Fibroblast of lung (primary cell): ENCODE measurements around the gene TMEM171.

ENCODE experiments used
- EZH2 ChIP-seq: IDR thresholded peaks from 2 replicates; pipeline ENCODE4 v1.5.1; 2012; ENCODE audit warnings: low read length, control low read depth, mild to moderate bottlenecking; ENCODE audit errors: missing control alignments
- TF ChIP-seq, protein P1 (sequence below), 2 donors: IDR thresholded peaks in 1 of 2; conservative IDR thresholded peaks in 1 of 2; 1 replicate in 1 of 2; 2 replicates in 1 of 2; pipeline ENCODE4 v1.5.1; 2011 to 2012; ENCODE audit warnings: low read length in 2 of 2, control low read depth in 1 of 2, inconsistent platforms in 1 of 2, low read depth in 1 of 2, mild to moderate bottlenecking in 1 of 2

DNA sequence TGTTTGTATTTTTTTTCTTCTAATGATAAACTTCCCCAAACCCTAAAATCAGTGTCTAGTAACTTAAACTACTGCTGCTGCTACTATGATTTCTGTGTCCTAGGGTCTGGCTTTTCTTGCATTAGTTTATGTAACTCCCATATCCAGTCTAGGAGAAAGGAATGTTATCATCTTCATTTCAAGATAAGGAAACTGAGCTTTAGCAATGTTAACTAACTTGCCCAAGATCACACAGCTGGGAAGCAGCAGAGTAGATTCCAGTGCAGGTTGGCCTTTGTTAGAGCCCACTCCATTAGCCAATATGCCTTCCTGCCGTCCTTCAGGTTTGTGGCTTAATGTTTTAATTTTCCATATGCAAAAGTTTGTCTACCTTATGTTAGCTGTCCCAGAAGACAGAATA is 10.4 kb downstream of the TMEM171 start:
- TF ChIP-seq, protein P1, sequence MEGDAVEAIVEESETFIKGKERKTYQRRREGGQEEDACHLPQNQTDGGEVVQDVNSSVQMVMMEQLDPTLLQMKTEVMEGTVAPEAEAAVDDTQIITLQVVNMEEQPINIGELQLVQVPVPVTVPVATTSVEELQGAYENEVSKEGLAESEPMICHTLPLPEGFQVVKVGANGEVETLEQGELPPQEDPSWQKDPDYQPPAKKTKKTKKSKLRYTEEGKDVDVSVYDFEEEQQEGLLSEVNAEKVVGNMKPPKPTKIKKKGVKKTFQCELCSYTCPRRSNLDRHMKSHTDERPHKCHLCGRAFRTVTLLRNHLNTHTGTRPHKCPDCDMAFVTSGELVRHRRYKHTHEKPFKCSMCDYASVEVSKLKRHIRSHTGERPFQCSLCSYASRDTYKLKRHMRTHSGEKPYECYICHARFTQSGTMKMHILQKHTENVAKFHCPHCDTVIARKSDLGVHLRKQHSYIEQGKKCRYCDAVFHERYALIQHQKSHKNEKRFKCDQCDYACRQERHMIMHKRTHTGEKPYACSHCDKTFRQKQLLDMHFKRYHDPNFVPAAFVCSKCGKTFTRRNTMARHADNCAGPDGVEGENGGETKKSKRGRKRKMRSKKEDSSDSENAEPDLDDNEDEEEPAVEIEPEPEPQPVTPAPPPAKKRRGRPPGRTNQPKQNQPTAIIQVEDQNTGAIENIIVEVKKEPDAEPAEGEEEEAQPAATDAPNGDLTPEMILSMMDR (conservative IDR thresholded peaks at IDR 0.05 in 1 of 2, IDR thresholded peaks at IDR 0.05 in 1 of 2; ENCODE audit: low read depth in 1 of 2, low read length in 2 of 2) = no peak
- TF ChIP-seq EZH2 = no peak
